Fibroblast of lung (primary cell): Measurements from ENCODE around the gene LCA5. TPM values are rescaled to one million over a fixed set of nuclear protein-coding genes. Genes with fewer than 3 reads are reported as not detected.

Source experiments
- DNase-seq, 2 donors: peaks; one replicate each; pipeline versions ENCODE4 v3.0.0 to v3.0.0-alpha.2; 2010; ENCODE audit warnings: low read depth in 2 of 2
- H2AFZ ChIP-seq: 2 replicates; pipeline ENCODE4 v1.5.1; 2012; ENCODE audit warnings: low read length, control low read depth, inconsistent platforms
- H3K27ac ChIP-seq: 2 replicates; pipeline ENCODE4 v1.5.1; 2011; ENCODE audit warnings: low read length, control low read depth; ENCODE audit not compliant: insufficient read depth
- H3K27me3 ChIP-seq: 2 replicates; pipeline ENCODE4 v1.5.1; 2011; ENCODE audit warnings: mild to moderate bottlenecking, low read length; ENCODE audit not compliant: control insufficient read depth, insufficient read depth
- H3K36me3 ChIP-seq: 2 replicates; pipeline ENCODE4 v1.5.1; 2011; ENCODE audit warnings: low read length; ENCODE audit not compliant: control insufficient read depth, insufficient read depth
- H3K4me1 ChIP-seq: 2 replicates; pipeline ENCODE4 v1.5.1; 2011; ENCODE audit warnings: low read length; ENCODE audit not compliant: control insufficient read depth, insufficient read depth; ENCODE audit errors: extremely low read depth
- H3K4me2 ChIP-seq: 2 replicates; pipeline ENCODE4 v1.5.1; 2011; ENCODE audit warnings: low read length, control low read depth; ENCODE audit not compliant: insufficient read depth; ENCODE audit errors: extremely low read depth
- H3K4me3 ChIP-seq, 4 experiments: fragments of 200-600 bp in 1 of 4; sonication (generic) in 1 of 4; replicated peaks in 1 of 4; 2 replicates each; pipeline ENCODE4 v1.5.1; 2011 to 2016; ENCODE audit warnings: low read length in 4 of 4, low read depth in 3 of 4, mild to moderate bottlenecking in 3 of 4, control low read depth in 2 of 4, inconsistent platforms in 1 of 4, mixed read lengths in 1 of 4; ENCODE audit not compliant: insufficient read depth in 1 of 4; ENCODE audit errors: control extremely low read depth in 1 of 4
- H3K79me2 ChIP-seq: 2 replicates; pipeline ENCODE4 v1.5.1; 2012; ENCODE audit warnings: mild to moderate bottlenecking, low read length, inconsistent platforms; ENCODE audit not compliant: control insufficient read depth, insufficient read depth
- H3K9ac ChIP-seq: 2 replicates; pipeline ENCODE4 v1.5.1; 2011; ENCODE audit warnings: mild to moderate bottlenecking, low read length, control low read depth; ENCODE audit not compliant: insufficient read depth
- H3K9me3 ChIP-seq: 2 replicates; pipeline ENCODE4 v1.5.1; 2012; ENCODE audit warnings: low read depth, low read length; ENCODE audit not compliant: control insufficient read depth, insufficient read depth
- H4K20me1 ChIP-seq: 2 replicates; pipeline ENCODE4 v1.5.1; 2011; ENCODE audit warnings: low read length; ENCODE audit not compliant: control insufficient read depth, insufficient read depth; ENCODE audit errors: extremely low read depth
- CTCF ChIP-seq, 2 donors: IDR thresholded peaks in 1 of 2; conservative IDR thresholded peaks in 1 of 2; 1 replicate in 1 of 2; 2 replicates in 1 of 2; pipeline ENCODE4 v1.5.1; 2011 to 2012; ENCODE audit warnings: low read length in 2 of 2, control low read depth in 1 of 2, inconsistent platforms in 1 of 2, low read depth in 1 of 2, mild to moderate bottlenecking in 1 of 2
- EZH2 ChIP-seq: IDR thresholded peaks from 2 replicates; pipeline ENCODE4 v1.5.1; 2012; ENCODE audit warnings: low read length, control low read depth, mild to moderate bottlenecking; ENCODE audit errors: missing control alignments
- polyA plus RNA-seq, 2 donors: library from polyadenylated mRNA; depleted of rRNA in 1 of 2; stranded (reverse) in 1 of 2; unstranded in 1 of 2; fragments of >200 nt; gene quantifications; 2 replicates each; pipeline ENCODE4 v1.2.1, GENCODE V29; 2011 to 2012; ENCODE audit warnings: missing spikeins in 1 of 2
- total RNA-seq: library from RNA; depleted of rRNA; stranded (reverse); fragments of >200 nt; gene quantifications from 2 replicates; pipeline ENCODE4 v1.2.1, GENCODE V29; 2014

LCA5 gene
- total and polyA plus RNA-seq, 2 donors (not counting 1 experiment from before 2014, with no cell fraction given): 3.3 to 7.8 TPM

DNA sequence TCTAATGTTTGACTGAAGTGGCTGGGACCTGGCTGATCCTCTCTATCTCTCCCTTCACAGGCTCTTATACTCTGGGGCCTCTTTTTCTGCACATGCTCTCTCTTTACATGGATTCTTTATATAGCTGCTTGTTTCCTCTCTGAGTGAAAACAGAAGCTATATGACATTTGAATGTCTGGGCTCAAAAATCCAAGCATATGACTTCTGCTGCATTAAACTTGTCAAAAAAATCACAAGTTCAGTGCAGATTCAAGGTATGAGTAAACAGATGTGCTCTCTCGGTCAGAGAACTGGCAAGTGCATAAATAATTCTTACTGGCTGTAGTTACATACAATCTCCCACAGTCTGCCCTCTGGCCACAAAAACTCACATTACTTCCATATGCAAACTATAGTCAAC, 96.6 kb downstream of the LCA5 start:
- H3K9me3 ChIP-seq: no peaks in the 10 kb centered on the region
- no peak for DNase-seq
- H3K9ac ChIP-seq: no peak overlapping the region
- no peak overlapping the region for H3K4me2 ChIP-seq
- TF ChIP-seq CTCF (conservative IDR thresholded peaks at IDR 0.05 in 1 of 2, IDR thresholded peaks at IDR 0.05 in 1 of 2; ENCODE audit: low read depth in 1 of 2, low read length in 2 of 2) (no peak), EZH2 (no peak)
- no peak overlapping the region for H3K27ac ChIP-seq
- no peak overlapping the region for H2AFZ ChIP-seq
- H3K36me3 ChIP-seq: no peaks in the 10 kb centered on the region
- no peak overlapping the region for H3K4me3 ChIP-seq
- H4K20me1 ChIP-seq: no peaks in the 10 kb centered on the region
- H3K27me3 ChIP-seq: no peaks in the 10 kb centered on the region
- H3K79me2 ChIP-seq: no peaks in the 10 kb centered on the region
- no peaks in the 10 kb centered on the region for H3K4me1 ChIP-seq

DNA sequence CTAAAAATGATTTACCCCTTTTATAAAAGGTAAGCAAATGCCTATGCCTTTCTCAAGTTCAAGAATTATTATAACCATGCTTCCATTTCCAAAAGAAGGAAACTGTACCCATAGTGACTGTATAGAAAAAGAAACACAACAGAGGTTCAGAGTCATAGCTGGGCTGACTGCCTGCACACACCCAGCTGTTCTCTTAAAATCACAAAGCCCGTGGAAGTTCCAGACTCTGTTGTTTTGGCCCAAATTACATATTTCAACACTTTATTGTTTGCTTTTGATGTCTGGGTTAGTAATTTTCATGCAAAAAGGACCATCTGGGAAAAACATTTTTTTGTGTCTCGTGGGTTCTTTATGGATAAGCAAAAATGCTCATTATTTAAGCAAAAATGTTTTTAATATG, 99.2 kb downstream of the LCA5 start:
- no peak overlapping the region for H3K4me2 ChIP-seq
- DNase-seq: peak in 1 of 2 donors; percentile 79

DNA sequence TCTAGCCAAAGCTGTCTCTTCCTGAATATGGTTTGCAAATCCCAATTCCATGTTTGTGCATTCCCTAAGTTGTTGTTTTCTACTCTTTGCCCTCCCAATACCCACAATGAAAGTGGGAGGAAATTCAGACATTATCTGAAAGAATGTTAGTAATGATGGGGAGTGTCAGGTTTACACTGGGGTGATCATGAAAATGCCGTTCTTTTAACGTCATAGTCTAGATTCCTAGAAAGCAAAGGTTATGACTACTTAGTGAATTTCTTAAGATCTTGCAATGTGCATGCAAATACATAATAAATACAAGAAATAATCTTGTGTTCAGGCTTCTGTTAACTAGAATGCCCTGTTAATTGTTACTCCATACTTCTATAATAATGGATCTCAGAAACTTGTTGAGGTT, 101.0 kb downstream of the LCA5 start:
- Histone ChIP-seq H3K9me3 (no peaks in the 10 kb centered on the region), H3K9ac (no peak overlapping the region), H3K27ac (no peak overlapping the region), H3K79me2 (no peaks in the 10 kb centered on the region), H3K4me2 (no peak overlapping the region), H2AFZ (no peak overlapping the region), H3K4me1 (no peaks in the 10 kb centered on the region), H3K36me3 (no peaks in the 10 kb centered on the region), H3K27me3 (no peaks in the 10 kb centered on the region), H3K4me3 (no peak overlapping the region), H4K20me1 (no peaks in the 10 kb centered on the region)
- TF ChIP-seq CTCF (conservative IDR thresholded peaks at IDR 0.05 in 1 of 2, IDR thresholded peaks at IDR 0.05 in 1 of 2; ENCODE audit: low read depth in 1 of 2, low read length in 2 of 2) (no peak), EZH2 (no peak)
- peak in 1 of 2 donors; percentile 40 for DNase-seq

More for the DNA sequence above, 99.2 kb downstream of the LCA5 start:
- TF ChIP-seq CTCF (conservative IDR thresholded peaks at IDR 0.05 in 1 of 2, IDR thresholded peaks at IDR 0.05 in 1 of 2; ENCODE audit: low read depth in 1 of 2, low read length in 2 of 2) (no peak), EZH2 (no peak)
- no peaks in the 10 kb centered on the region for H3K4me1 ChIP-seq
- H3K9me3 ChIP-seq: no peaks in the 10 kb centered on the region
- no peaks in the 10 kb centered on the region for H3K27me3 ChIP-seq
- no peaks in the 10 kb centered on the region for H3K79me2 ChIP-seq
- no peak overlapping the region for H2AFZ ChIP-seq
- H3K27ac ChIP-seq: no peak overlapping the region
- H3K36me3 ChIP-seq: no peaks in the 10 kb centered on the region
- no peak overlapping the region for H3K9ac ChIP-seq
- no peak overlapping the region for H3K4me3 ChIP-seq
- H4K20me1 ChIP-seq: no peaks in the 10 kb centered on the region
